GM06990 (cell line): Measurements from ENCODE around the gene F2RL1.

Experiments
- DNase-seq: peaks from one replicate; pipeline ENCODE4 v3.0.0-alpha.2; 2011; ENCODE audit not compliant: insufficient read length; ENCODE audit errors: extremely low read depth
- H3K27me3 ChIP-seq: replicated peaks from 2 replicates; pipeline ENCODE4 v1.6.0; 2011; ENCODE audit warnings: low read length; ENCODE audit not compliant: control insufficient read depth, insufficient read depth
- H3K36me3 ChIP-seq: 2 replicates; pipeline ENCODE4 v1.5.1; 2011; ENCODE audit warnings: low read length; ENCODE audit not compliant: control insufficient read depth, insufficient read depth
- H3K4me3 ChIP-seq: replicated peaks from 2 replicates; pipeline ENCODE4 v1.5.1; 2011; ENCODE audit warnings: low read depth, mild to moderate bottlenecking, control low read depth, low read length
- TF ChIP-seq, protein P1 (sequence below): IDR thresholded peaks from 2 replicates; pipeline ENCODE4 v1.5.1; 2011; ENCODE audit warnings: low read length, control low read depth, mild to moderate bottlenecking, inconsistent platforms; ENCODE audit not compliant: insufficient read depth, poor library complexity, severe bottlenecking

The F2RL1 gene

DNA sequence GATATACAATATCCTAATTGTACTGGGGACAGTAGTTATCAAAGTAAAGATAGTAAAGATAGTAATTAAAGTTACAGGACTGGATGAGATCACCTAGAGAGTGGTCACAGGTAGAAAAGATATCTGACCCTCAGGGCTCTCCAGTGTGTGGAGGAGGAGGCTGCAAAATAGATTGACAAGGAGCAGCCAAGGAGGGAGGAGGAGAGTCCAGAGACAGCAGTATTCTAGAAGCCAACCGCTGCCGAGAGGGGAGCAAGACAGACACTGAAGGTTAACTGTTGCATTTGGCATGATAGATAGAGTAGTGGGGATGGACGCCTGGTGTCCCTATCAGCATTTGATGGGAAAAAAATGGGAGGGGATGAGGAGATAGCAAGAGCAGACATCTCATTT, 17.0 kb upstream of the F2RL1 start:
- H3K27me3 ChIP-seq: no peaks in the 10 kb centered on the region
- no peak overlapping the region for H3K4me3 ChIP-seq
- DNase-seq: no peak
- no peaks in the 10 kb centered on the region for H3K36me3 ChIP-seq
- TF ChIP-seq, protein P1, sequence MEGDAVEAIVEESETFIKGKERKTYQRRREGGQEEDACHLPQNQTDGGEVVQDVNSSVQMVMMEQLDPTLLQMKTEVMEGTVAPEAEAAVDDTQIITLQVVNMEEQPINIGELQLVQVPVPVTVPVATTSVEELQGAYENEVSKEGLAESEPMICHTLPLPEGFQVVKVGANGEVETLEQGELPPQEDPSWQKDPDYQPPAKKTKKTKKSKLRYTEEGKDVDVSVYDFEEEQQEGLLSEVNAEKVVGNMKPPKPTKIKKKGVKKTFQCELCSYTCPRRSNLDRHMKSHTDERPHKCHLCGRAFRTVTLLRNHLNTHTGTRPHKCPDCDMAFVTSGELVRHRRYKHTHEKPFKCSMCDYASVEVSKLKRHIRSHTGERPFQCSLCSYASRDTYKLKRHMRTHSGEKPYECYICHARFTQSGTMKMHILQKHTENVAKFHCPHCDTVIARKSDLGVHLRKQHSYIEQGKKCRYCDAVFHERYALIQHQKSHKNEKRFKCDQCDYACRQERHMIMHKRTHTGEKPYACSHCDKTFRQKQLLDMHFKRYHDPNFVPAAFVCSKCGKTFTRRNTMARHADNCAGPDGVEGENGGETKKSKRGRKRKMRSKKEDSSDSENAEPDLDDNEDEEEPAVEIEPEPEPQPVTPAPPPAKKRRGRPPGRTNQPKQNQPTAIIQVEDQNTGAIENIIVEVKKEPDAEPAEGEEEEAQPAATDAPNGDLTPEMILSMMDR: no peak

DNA sequence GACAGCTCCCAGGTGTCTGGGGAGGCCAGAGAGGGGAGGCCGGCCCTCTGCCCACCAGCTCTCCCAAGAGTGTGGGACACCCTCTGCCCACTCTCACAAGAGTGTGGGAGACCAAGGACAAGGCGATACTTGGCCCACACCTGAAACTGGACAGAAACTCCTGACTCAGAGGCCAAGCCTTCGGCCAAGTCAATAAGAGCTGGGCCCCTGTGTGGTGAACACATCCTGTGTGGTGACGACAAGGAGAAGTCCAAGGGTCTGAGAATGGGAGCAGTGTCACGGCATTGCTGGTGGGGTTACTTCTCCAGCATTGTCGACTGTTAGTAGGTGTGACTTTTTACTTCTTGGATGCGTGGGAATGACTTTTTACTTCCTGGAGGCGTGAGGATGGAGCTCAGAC, 14.6 kb upstream of the F2RL1 start:
- H3K27me3 ChIP-seq: no peaks in the 10 kb centered on the region
- no peak overlapping the region for H3K4me3 ChIP-seq
- TF ChIP-seq, protein P1: no peak
- no peaks in the 10 kb centered on the region for H3K36me3 ChIP-seq
- no peak for DNase-seq

DNA sequence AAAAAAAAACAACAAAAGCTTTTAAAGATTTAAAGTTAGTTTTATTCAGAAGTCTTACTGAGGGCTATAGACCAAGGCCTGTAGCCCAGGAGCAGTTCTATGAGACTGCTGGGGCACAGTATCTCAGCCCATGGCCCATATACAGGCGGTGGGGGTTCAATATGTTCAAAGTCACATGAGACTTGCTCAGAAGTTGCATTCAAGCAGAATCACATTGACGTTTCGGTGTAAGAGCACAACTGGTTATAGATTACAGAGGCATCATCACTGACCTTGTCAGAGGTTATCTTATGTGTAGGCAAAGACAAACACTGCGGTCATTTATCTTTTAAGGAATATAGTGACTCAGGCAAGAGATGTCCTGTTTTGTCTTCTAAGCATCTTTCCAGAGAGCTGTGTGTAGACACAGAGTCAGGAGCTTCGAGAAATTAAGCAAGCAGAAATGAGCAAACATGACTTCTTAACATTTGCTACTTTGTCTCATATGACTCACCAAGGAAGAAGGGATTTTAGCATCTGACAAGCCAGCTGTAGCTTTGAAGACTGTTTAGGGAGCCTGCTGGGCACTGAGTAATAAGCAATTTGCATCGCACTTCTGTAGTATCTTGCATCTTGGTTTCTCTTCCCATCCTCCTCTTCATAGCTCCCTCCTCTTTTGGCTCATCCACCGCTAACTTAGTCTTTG, 12.9 kb upstream of the F2RL1 start:
- no peak overlapping the region for H3K4me3 ChIP-seq

DNA sequence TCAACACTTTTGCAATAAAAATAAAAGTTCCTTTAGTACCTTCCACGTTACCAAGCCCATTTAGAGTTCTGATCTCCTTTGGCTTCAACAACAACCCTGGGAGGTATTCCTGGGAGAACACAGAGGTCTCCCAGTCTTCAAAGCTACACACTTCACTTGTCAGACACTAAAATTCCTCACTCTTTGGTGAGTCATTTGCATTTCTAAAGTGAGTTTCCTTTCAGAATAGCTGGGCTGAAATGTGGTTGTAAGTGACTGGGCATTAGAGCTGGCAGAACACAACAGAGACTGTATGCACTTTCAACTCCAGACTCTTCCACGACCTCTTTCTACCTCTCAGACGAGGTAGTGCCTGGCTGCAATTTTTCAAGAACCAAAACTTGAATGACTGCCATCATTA, 11.5 kb upstream of the F2RL1 start:
- TF ChIP-seq, protein P1: no peak
- no peak for DNase-seq
- no peaks in the 10 kb centered on the region for H3K36me3 ChIP-seq
- no peak overlapping the region for H3K4me3 ChIP-seq
- H3K27me3 ChIP-seq: no peaks in the 10 kb centered on the region

More for the DNA sequence above, 12.9 kb upstream of the F2RL1 start:
- TF ChIP-seq, protein P1: no peak
- H3K27me3 ChIP-seq: no peaks in the 10 kb centered on the region
- no peak for DNase-seq
- no peaks in the 10 kb centered on the region for H3K36me3 ChIP-seq

DNA sequence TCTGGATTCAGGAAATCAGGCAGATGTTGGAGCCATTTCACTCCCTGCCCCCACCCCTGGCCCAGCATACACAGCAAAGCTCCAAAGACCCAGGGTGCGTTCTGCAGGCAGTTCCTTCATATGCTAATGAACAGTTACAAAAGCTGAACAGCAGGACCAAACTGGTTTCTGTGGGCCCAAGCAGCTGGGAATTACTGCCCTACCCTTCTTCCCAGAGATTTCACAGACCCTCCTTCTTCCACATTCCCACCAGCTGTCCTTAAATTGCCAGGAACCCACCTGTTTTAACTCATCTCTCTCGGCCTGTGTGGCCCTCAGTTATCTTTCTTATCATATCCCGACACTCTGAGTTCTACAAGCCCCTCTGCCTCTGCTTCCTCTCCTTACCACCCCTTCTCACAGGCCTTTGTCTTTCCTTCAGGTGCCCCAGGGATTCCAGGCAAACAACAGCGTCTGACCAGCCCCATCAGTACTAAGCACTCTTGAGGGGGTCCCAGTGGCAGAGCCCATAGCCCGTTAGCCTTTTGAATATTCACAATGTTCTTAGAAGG, 10.6 kb upstream of the F2RL1 start:
- TF ChIP-seq, protein P1: no peak
- Histone ChIP-seq H3K4me3 (no peak overlapping the region), H3K27me3 (no peaks in the 10 kb centered on the region), H3K36me3 (no peaks in the 10 kb centered on the region)
- no peak for DNase-seq
